DND-41 (cell line): Measurements from ENCODE around the gene CDKN2AIP.

Experiments used
- ATAC-seq: fragments of 200-7000 bp; cut with Tn5 transposase; 3 replicates; pipeline ENCODE4 v1.9.1; 2021; ENCODE audit warnings: low read depth; ENCODE audit not compliant: insufficient read depth
- DNase-seq: peaks from one replicate; pipeline ENCODE4 v3.0.0-alpha.2; 2020
- H2AFZ ChIP-seq: 2 replicates; pipeline ENCODE4 v1.6.0; 2012; ENCODE audit warnings: low read depth, low read length
- H3K27ac ChIP-seq: 2 replicates; pipeline ENCODE4 v1.5.1; 2012; ENCODE audit warnings: low read length, inconsistent platforms
- H3K27me3 ChIP-seq: fragments of 200-600 bp; sonication (generic); 2 replicates; pipeline ENCODE4 v1.6.0; 2012; ENCODE audit warnings: low read length, mild to moderate bottlenecking, inconsistent platforms; ENCODE audit not compliant: insufficient read depth, poor library complexity
- H3K36me3 ChIP-seq: 2 replicates; pipeline ENCODE4 v1.5.1; 2012; ENCODE audit warnings: low read length, inconsistent platforms; ENCODE audit not compliant: insufficient read depth
- H3K4me1 ChIP-seq: 2 replicates; pipeline ENCODE4 v1.5.1; 2012; ENCODE audit warnings: mild to moderate bottlenecking, low read length; ENCODE audit not compliant: insufficient read depth
- H3K4me2 ChIP-seq: 2 replicates; pipeline ENCODE4 v1.6.0; 2012; ENCODE audit warnings: mild to moderate bottlenecking, moderate library complexity, low read length, inconsistent platforms; ENCODE audit not compliant: insufficient read depth
- H3K4me3 ChIP-seq, 2 experiments: fragments of 200-600 bp in 1 of 2; shearing (Covaris generic) in 1 of 2; 2 replicates each; pipeline ENCODE4 v1.5.1; 2012 to 2016; ENCODE audit warnings: inconsistent platforms in 2 of 2, low read length in 2 of 2, mild to moderate bottlenecking in 2 of 2, low read depth in 1 of 2, moderate library complexity in 1 of 2
- H3K79me2 ChIP-seq: 2 replicates; pipeline ENCODE4 v1.6.0; 2012; ENCODE audit warnings: low read length, inconsistent platforms; ENCODE audit not compliant: insufficient read depth
- H3K9ac ChIP-seq: 2 replicates; pipeline ENCODE4 v1.6.0; 2012; ENCODE audit warnings: low read depth, mild to moderate bottlenecking, inconsistent platforms, low read length, moderate library complexity
- H3K9me3 ChIP-seq: 2 replicates; pipeline ENCODE4 v1.5.1; 2012; ENCODE audit warnings: low read length, moderate library complexity, mild to moderate bottlenecking, inconsistent platforms; ENCODE audit not compliant: insufficient read depth, severe bottlenecking
- H4K20me1 ChIP-seq: 2 replicates; pipeline ENCODE4 v1.6.0; 2012; ENCODE audit warnings: low read length; ENCODE audit not compliant: insufficient read depth
- EZH2 ChIP-seq: IDR thresholded peaks from 3 replicates; pipeline ENCODE4 v1.6.1; 2012; ENCODE audit warnings: borderline replicate concordance, low read depth, mild to moderate bottlenecking, moderate library complexity, low read length, inconsistent platforms; ENCODE audit not compliant: severe bottlenecking
- TF ChIP-seq, protein P1 (sequence below): IDR thresholded peaks from 2 replicates; pipeline ENCODE4 v1.5.1; 2012; ENCODE audit warnings: borderline replicate concordance, low read length, moderate library complexity, mild to moderate bottlenecking; ENCODE audit not compliant: poor library complexity, severe bottlenecking; ENCODE audit errors: extremely low read depth

The CDKN2AIP gene

GRCh38 chr4:183397741-183398297 is 46.6 kb upstream of the CDKN2AIP start:
- DNase-seq (no peak), ATAC-seq (no peak)
- Histone ChIP-seq H3K27ac (no peak overlapping the region), H3K4me3 (peak overlapping the region in 1 of 2 experiments; percentile 53; a peak in 2 of 4 replicates), H3K4me1 (peaks cover 11% of the 10 kb centered on the region), H3K27me3 (peaks cover 23% of the 10 kb centered on the region), H3K9ac (peak overlapping the region; percentile 50; the same call in 1 of the 2 replicates), H3K79me2 (no peaks in the 10 kb centered on the region), H3K9me3 (no peaks in the 10 kb centered on the region), H2AFZ (peak overlapping the region; percentile 76), H4K20me1 (no peaks in the 10 kb centered on the region), H3K4me2 (peak overlapping the region; percentile 83), H3K36me3 (no peaks in the 10 kb centered on the region)
- no peak for TF ChIP-seq EZH2
- TF ChIP-seq, protein P1, sequence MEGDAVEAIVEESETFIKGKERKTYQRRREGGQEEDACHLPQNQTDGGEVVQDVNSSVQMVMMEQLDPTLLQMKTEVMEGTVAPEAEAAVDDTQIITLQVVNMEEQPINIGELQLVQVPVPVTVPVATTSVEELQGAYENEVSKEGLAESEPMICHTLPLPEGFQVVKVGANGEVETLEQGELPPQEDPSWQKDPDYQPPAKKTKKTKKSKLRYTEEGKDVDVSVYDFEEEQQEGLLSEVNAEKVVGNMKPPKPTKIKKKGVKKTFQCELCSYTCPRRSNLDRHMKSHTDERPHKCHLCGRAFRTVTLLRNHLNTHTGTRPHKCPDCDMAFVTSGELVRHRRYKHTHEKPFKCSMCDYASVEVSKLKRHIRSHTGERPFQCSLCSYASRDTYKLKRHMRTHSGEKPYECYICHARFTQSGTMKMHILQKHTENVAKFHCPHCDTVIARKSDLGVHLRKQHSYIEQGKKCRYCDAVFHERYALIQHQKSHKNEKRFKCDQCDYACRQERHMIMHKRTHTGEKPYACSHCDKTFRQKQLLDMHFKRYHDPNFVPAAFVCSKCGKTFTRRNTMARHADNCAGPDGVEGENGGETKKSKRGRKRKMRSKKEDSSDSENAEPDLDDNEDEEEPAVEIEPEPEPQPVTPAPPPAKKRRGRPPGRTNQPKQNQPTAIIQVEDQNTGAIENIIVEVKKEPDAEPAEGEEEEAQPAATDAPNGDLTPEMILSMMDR, result no peak

DNA sequence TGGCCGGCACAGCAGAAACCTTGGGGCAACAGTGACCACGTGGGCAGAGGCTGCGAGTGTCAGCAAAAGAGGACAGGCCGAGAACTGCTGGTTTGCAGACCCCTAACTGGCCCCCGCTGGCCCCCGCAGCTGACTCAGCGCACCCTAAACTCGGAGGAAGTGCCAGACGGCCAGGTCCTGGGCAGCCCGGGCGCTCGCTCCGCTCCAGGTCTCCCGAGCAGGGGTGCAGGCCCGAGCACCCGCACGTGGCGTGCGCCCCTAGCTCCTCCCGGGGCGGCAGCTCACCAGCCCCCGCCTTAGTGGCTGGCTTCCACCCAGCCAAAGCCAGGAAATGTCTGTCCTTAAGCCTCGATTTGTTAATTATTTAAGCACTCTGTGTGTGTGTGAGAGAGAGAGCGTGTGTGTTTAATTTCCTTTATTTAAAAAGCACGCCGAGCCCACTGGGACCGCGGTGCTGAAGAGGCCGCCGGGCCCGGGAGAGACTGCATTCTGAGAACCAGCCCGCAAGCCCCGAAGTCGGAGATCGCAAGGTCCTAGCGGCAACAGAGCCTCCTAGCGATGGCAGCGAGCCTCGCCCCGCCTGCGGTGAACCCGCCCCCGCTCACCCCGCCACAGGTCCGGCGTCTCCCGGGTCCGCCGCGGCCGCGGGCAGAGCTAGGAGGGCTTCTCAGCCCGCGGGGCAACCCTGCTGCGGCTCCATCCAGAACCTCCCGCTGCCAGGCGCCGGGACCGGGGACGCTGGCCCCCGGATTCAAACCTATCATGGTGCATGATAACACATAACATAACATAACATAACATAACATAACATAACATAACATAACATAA is 45.9 kb upstream of the CDKN2AIP start:
- Histone ChIP-seq H3K4me1 (peaks cover 11% of the 10 kb centered on the region), H3K4me2 (peak overlapping the region; percentile 83), H3K36me3 (no peaks in the 10 kb centered on the region), H4K20me1 (no peaks in the 10 kb centered on the region), H2AFZ (peak overlapping the region; percentile 76), H3K27ac (no peak overlapping the region; the same call in 1 of the 2 replicates), H3K9ac (peak overlapping the region; percentile 50), H3K9me3 (no peaks in the 10 kb centered on the region), H3K79me2 (no peaks in the 10 kb centered on the region), H3K4me3 (peak overlapping the region; percentile 14 to 53; a peak in 3 of 4 replicates), H3K27me3 (peaks cover 23% of the 10 kb centered on the region)
- DNase-seq, result peak; percentile 66
- TF ChIP-seq EZH2, result peak; percentile 73
- TF ChIP-seq, protein P1, result peak; percentile 64
- ATAC-seq, result peak; percentile 93

DNA sequence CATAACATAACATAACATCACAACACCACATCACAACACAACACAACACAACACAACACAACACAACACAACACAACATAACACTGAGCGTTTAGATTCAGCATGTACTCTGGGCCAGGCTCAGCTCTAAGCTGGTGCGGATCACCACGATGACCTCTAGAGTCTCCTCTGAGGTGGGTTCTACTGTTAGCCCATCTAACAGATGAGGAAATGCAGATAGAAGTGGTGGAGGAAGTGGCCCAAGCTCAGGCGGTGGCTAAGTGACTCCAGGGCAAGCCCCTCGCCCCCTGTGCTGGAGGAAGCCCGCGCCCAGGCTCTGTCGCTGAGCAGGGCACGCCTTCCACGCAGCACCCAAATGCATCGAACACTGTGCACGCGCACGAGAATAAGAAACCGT is 45.3 kb upstream of the CDKN2AIP start:
- Histone ChIP-seq H3K9ac (no peak overlapping the region), H3K36me3 (no peaks in the 10 kb centered on the region), H2AFZ (no peak overlapping the region), H3K27me3 (peaks cover 23% of the 10 kb centered on the region), H4K20me1 (no peaks in the 10 kb centered on the region), H3K9me3 (no peaks in the 10 kb centered on the region), H3K27ac (no peak overlapping the region), H3K4me2 (0 out of 2 replicates have a peak overlapping the region, but pooled peaks have one; percentile 83), H3K4me1 (peaks cover 11% of the 10 kb centered on the region), H3K79me2 (no peaks in the 10 kb centered on the region), H3K4me3 (no peak overlapping the region)
- peak; percentile 23; the same call in 2 of the 3 replicates for ATAC-seq
- TF ChIP-seq, protein P1, result no peak
- no peak for TF ChIP-seq EZH2
- no peak for DNase-seq
